SK-N-SH treated with all-trans-retinoic acid at 6 μM for 48 hours (cell line): Measurements from ENCODE around the gene PCDHB6.
A peak's percentile ranks its signal among the peaks of the same experiment; 100 is the strongest.
"Not testable (repeated sequence)": the region's sequence is repeated elsewhere in the genome, so short reads cannot be mapped to it uniquely, and the experiment has no call there.

Experiments used
- ATAC-seq: fragments of 200-7000 bp; cut with Tn5 transposase; 3 replicates; pipeline ENCODE4 v1.9.1; 2020; ENCODE audit warnings: mild to moderate bottlenecking, moderate library complexity
- CREB5 ChIP-seq: fragments of 250-450 bp; sonication (Bioruptor Pico); IDR thresholded peaks from 2 replicates; pipeline ENCODE4 v1.5.1; 2020; ENCODE audit warnings: low read depth, mild to moderate bottlenecking, moderate library complexity
- CSDC2 ChIP-seq: fragments of 250-450 bp; sonication (Bioruptor Pico); IDR thresholded peaks from 2 replicates; pipeline ENCODE4 v1.5.0; 2020; ENCODE audit warnings: mild to moderate bottlenecking, moderate library complexity
- CSRNP3 ChIP-seq: fragments of 250-450 bp; sonication (Bioruptor Pico); IDR thresholded peaks from 2 replicates; pipeline ENCODE4 v1.5.1; 2021; ENCODE audit warnings: mild to moderate bottlenecking, moderate library complexity
- ESRRG ChIP-seq: fragments of 250-450 bp; sonication (Bioruptor Pico); IDR thresholded peaks from 2 replicates; pipeline ENCODE4 v1.6.1; 2021; ENCODE audit warnings: mild to moderate bottlenecking
- OSR1 ChIP-seq: fragments of 250-450 bp; sonication (Bioruptor Pico); IDR thresholded peaks from 2 replicates; pipeline ENCODE4 v1.8.0; 2022; ENCODE audit warnings: moderate library complexity, mild to moderate bottlenecking, inconsistent platforms
- PATZ1 ChIP-seq: fragments of 250-450 bp; sonication (Bioruptor Pico); IDR thresholded peaks from 2 replicates; pipeline ENCODE4 v1.8.0; 2020; ENCODE audit warnings: mild to moderate bottlenecking, moderate library complexity, borderline replicate concordance
- POU6F1 ChIP-seq: fragments of 250-450 bp; sonication (Bioruptor Pico); IDR thresholded peaks from 2 replicates; pipeline ENCODE4 v1.8.0; 2021; ENCODE audit warnings: low read depth, mild to moderate bottlenecking, moderate library complexity, borderline replicate concordance
- PPARA ChIP-seq: fragments of 250-450 bp; sonication (Bioruptor Pico); IDR thresholded peaks from 2 replicates; pipeline ENCODE4 v1.5.0; 2020; ENCODE audit warnings: mild to moderate bottlenecking, borderline replicate concordance
- RARB ChIP-seq: fragments of 250-450 bp; sonication (Bioruptor Pico); IDR thresholded peaks from 2 replicates; pipeline ENCODE4 v1.8.0; 2021; ENCODE audit warnings: mild to moderate bottlenecking, moderate library complexity
- SNAI2 ChIP-seq: fragments of 250-450 bp; sonication (Bioruptor Pico); IDR thresholded peaks from 2 replicates; pipeline ENCODE4 v1.5.0; 2020; ENCODE audit warnings: mild to moderate bottlenecking, moderate library complexity
- TCF4 ChIP-seq: fragments of 250-450 bp; sonication (Bioruptor Pico); IDR thresholded peaks from 2 replicates; pipeline ENCODE4 v1.8.0; 2021; ENCODE audit warnings: mild to moderate bottlenecking, moderate library complexity, borderline replicate concordance
- ZFP3 ChIP-seq: fragments of 250-450 bp; sonication (Bioruptor Pico); IDR thresholded peaks from 2 replicates; pipeline ENCODE4 v1.5.0; 2020; ENCODE audit warnings: mild to moderate bottlenecking, moderate library complexity
- ZFP30 ChIP-seq: fragments of 450-650 bp; formaldehyde crosslinking; IDR thresholded peaks from 2 replicates; pipeline ENCODE4 v1.5.0; 2022; ENCODE audit warnings: mild to moderate bottlenecking, moderate library complexity
- ZNF8 ChIP-seq: fragments of 450-650 bp; formaldehyde crosslinking; IDR thresholded peaks from 2 replicates; pipeline ENCODE4 v1.5.0; 2020; ENCODE audit warnings: mild to moderate bottlenecking, moderate library complexity

The PCDHB6 gene

GRCh38 chr5:141155540-141156374 is 5.9 kb downstream of the PCDHB6 start (continued):
- TF ChIP-seq TCF4, result no peak

- not testable (repeated sequence) for ATAC-seq
Observed at GRCh38 chr5:141157356-141157755, 7.5 kb downstream of the PCDHB6 start.

GRCh38 chr5:141157901-141158300 is 8.0 kb downstream of the PCDHB6 start:
- ATAC-seq, result not testable (repeated sequence)

GRCh38 chr5:141172381-141173204 is 22.7 kb downstream of the PCDHB6 start, which contains the start of gene PCDHB7:
PCDHB7 (plus strand) TSS chr5:141172644; CDS start chr5:141172836, 192 bp downstream.
- peak; percentile 42; the same call in 1 of the 3 replicates for ATAC-seq
- TF ChIP-seq PATZ1, result no peak
- no peak for TF ChIP-seq ESRRG (CRISPR knock-in tag)

- ATAC-seq, result not testable (repeated sequence)
Observed at GRCh38 chr5:141174291-141175104, 24.6 kb downstream of the PCDHB6 start.

- no peak for ATAC-seq
- no peak for TF ChIP-seq SNAI2 (CRISPR knock-in tag)
- TF ChIP-seq CREB5 (CRISPR knock-in tag), result no peak
- TF ChIP-seq PPARA (CRISPR knock-in tag), result no peak
- no peak for TF ChIP-seq CSDC2 (CRISPR knock-in tag)
- no peak for TF ChIP-seq RARB (CRISPR knock-in tag)
- no peak for TF ChIP-seq OSR1 (CRISPR knock-in tag)
- no peak for TF ChIP-seq PATZ1
- TF ChIP-seq POU6F1, result no peak
- no peak for TF ChIP-seq ZNF8 (CRISPR knock-in tag)
- no peak for TF ChIP-seq CSRNP3 (CRISPR knock-in tag)
- no peak for TF ChIP-seq ZFP30 (CRISPR knock-in tag)
- TF ChIP-seq ZFP3 (CRISPR knock-in tag), result no peak
Observed at GRCh38 chr5:141175933-141176332, 26.1 kb downstream of the PCDHB6 start.

GRCh38 chr5:141177577-141178191 is 27.8 kb downstream of the PCDHB6 start, which contains the start of gene PCDHB8:
PCDHB8 (plus strand) TSS chr5:141177790; CDS start chr5:141178035, 245 bp downstream.
- ATAC-seq, result peak; percentile 88

- not testable (repeated sequence) for ATAC-seq
Observed at GRCh38 chr5:141179371-141179770, 29.5 kb downstream of the PCDHB6 start.

- ATAC-seq, result not testable (repeated sequence)
Observed at GRCh38 chr5:141179876-141180275, 30.0 kb downstream of the PCDHB6 start.
